Umbilical cord (tissue), 2 donors: ENCODE measurements around the gene BRD3OS. TPM values are rescaled to one million over a fixed set of nuclear protein-coding genes. Genes with fewer than 3 reads are reported as not detected.

Source experiments
- DNase-seq: peaks from one replicate; pipeline ENCODE4 v3.0.0-alpha.2; 2015; ENCODE audit warnings: low spot score
- total RNA-seq: library from RNA; depleted of rRNA; stranded (reverse); fragments of >200 nt; gene quantifications from one replicate; pipeline ENCODE4 v1.2.3, GENCODE V29; 2014; ENCODE audit warnings: low replicate concordance; ENCODE audit not compliant: insufficient read depth

BRD3OS gene
- total RNA-seq, 1 donor from 2014 or later = 11.1 TPM

- DNase-seq = no peak
These were observed 9.1 kb downstream of the BRD3OS start for GRCh38 chr9:134034215-134035040.

GRCh38 chr9:134035041-134036039 lies 10.1 kb downstream of the BRD3OS start:
- DNase-seq = no peak

GRCh38 chr9:134036130-134036529 lies 10.8 kb downstream of the BRD3OS start:
- DNase-seq = no peak

GRCh38 chr9:134037641-134038040 lies 12.4 kb downstream of the BRD3OS start:
- no peak for DNase-seq

- no peak for DNase-seq
These were observed 14.3 kb downstream of the BRD3OS start for GRCh38 chr9:134039386-134040175.

GRCh38 chr9:134040176-134040565 lies 14.9 kb downstream of the BRD3OS start:
- DNase-seq = no peak

- no peak for DNase-seq
These were observed 15.7 kb downstream of the BRD3OS start for GRCh38 chr9:134040781-134041648.

GRCh38 chr9:134041649-134041962 lies 16.3 kb downstream of the BRD3OS start:
- DNase-seq = no peak

GRCh38 chr9:134043531-134043988 lies 18.3 kb downstream of the BRD3OS start:
- no peak for DNase-seq

GRCh38 chr9:134044944-134045343 lies 19.7 kb downstream of the BRD3OS start:
- no peak for DNase-seq

- no peak for DNase-seq
These were observed 20.7 kb downstream of the BRD3OS start for GRCh38 chr9:134045841-134046544.

- DNase-seq = no peak
These were observed 21.8 kb downstream of the BRD3OS start for GRCh38 chr9:134046894-134047681.

GRCh38 chr9:134047868-134048581 lies 22.7 kb downstream of the BRD3OS start:
- no peak for DNase-seq

- DNase-seq = no peak
These were observed 23.3 kb downstream of the BRD3OS start for GRCh38 chr9:134048582-134048968.

GRCh38 chr9:134049236-134049635 lies 24.0 kb downstream of the BRD3OS start:
- DNase-seq = no peak

GRCh38 chr9:134049772-134050588 lies 24.7 kb downstream of the BRD3OS start:
- DNase-seq = no peak

- no peak for DNase-seq
These were observed 25.4 kb downstream of the BRD3OS start for GRCh38 chr9:134050726-134051125.

- no peak for DNase-seq
These were observed 26.0 kb downstream of the BRD3OS start for GRCh38 chr9:134051319-134051718.
